HG02623 (cell line): ENCODE measurements around the gene XRN2.

ENCODE experiments used
- ATAC-seq: cut with Tn5 transposase; IDR thresholded peaks from one replicate; pipeline ENCODE4 v1.9.1; 2021; ENCODE audit warnings: moderate library complexity; ENCODE audit not compliant: unreplicated experiment

XRN2 gene, protein sequence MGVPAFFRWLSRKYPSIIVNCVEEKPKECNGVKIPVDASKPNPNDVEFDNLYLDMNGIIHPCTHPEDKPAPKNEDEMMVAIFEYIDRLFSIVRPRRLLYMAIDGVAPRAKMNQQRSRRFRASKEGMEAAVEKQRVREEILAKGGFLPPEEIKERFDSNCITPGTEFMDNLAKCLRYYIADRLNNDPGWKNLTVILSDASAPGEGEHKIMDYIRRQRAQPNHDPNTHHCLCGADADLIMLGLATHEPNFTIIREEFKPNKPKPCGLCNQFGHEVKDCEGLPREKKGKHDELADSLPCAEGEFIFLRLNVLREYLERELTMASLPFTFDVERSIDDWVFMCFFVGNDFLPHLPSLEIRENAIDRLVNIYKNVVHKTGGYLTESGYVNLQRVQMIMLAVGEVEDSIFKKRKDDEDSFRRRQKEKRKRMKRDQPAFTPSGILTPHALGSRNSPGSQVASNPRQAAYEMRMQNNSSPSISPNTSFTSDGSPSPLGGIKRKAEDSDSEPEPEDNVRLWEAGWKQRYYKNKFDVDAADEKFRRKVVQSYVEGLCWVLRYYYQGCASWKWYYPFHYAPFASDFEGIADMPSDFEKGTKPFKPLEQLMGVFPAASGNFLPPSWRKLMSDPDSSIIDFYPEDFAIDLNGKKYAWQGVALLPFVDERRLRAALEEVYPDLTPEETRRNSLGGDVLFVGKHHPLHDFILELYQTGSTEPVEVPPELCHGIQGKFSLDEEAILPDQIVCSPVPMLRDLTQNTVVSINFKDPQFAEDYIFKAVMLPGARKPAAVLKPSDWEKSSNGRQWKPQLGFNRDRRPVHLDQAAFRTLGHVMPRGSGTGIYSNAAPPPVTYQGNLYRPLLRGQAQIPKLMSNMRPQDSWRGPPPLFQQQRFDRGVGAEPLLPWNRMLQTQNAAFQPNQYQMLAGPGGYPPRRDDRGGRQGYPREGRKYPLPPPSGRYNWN

DNA sequence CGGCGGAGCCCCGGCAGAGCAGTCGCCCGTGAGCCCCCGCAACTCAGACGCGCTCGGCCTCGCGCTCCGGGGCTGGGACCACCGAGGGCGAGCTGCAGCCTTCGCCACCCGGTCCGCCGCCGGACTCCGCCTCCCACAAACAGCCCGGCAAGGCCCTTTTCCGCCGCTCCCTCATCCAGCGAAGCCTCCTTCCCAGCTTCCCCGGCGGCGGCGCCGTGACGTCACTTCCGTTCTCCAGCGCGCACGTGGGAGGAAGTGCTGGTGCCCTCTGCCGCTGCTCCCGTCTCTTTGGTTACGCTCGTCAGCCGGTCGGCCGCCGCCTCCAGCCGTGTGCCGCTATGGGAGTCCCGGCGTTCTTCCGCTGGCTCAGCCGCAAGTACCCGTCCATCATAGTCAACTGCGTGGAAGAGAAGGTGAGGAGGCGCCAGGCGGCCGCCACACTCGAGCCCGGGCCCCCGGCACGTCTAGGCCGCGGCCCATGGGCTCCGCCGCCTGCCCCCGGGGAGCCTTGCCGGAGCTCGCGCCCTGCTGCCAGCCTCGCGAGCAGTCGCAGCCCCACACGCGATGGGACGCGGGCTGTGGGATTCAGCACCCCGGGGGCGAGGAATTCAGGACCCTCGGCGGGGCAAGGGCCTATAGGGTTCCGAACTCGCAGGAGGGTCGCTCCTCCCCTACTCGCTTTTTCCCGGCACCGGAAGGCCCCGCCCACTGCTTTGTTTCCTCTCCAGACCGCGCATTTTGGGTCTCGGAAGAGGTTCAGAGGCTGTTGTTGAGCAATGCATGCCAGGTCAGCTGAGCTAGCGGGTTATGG is at the start of gene XRN2:
Gene XRN2, plus strand, starts transcription at position 271 of the 811 bp plus-strand sequence. Its CDS starts 68 bp downstream, at position 339.
- peak; percentile 93 for ATAC-seq

GRCh38 chr20:21257192-21257591 is 45.9 kb upstream of the XRN2 start:
- no peak for ATAC-seq

DNA sequence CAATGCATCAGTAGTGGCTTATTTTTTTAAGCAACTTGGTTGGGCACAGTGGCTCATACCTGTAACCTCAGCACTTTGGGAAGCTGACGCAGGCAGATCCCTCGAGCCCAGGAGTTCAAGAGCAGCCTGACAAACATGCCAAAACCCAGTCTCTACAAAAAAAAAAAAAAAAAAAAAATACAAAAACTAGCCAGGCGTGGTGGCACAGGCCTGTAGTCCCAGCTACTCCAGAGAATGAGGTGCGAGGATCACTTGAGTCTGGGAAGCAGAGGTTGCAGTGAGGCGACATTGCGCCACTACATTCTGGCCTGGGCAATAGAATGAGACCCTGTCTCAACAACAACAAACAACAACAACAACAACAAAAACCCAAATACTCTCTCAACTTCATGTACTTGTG is 44.7 kb upstream of the XRN2 start:
- ATAC-seq, result no peak

DNA sequence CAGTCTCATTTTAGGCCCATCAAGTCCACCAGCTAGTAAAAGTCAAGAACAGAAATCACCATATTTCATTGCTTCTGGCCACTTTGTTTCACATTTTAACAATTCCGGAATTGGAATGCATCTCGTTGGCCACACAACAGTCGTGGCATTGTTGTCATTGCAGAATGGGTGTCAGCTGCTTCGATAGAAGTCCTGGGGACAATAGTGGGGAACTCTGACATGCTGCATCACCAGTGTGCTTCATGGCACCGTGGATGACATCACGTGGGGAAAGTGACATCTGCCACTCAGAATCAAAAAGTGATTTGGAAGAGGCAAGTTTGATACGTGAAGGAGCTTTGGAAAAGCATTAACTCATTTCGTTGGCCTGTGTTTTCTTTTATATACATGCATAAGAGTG is 43.8 kb upstream of the XRN2 start:
- no peak for ATAC-seq

- no peak for ATAC-seq
These were observed 40.3 kb upstream of the XRN2 start for GRCh38 chr20:21262812-21263211.

DNA sequence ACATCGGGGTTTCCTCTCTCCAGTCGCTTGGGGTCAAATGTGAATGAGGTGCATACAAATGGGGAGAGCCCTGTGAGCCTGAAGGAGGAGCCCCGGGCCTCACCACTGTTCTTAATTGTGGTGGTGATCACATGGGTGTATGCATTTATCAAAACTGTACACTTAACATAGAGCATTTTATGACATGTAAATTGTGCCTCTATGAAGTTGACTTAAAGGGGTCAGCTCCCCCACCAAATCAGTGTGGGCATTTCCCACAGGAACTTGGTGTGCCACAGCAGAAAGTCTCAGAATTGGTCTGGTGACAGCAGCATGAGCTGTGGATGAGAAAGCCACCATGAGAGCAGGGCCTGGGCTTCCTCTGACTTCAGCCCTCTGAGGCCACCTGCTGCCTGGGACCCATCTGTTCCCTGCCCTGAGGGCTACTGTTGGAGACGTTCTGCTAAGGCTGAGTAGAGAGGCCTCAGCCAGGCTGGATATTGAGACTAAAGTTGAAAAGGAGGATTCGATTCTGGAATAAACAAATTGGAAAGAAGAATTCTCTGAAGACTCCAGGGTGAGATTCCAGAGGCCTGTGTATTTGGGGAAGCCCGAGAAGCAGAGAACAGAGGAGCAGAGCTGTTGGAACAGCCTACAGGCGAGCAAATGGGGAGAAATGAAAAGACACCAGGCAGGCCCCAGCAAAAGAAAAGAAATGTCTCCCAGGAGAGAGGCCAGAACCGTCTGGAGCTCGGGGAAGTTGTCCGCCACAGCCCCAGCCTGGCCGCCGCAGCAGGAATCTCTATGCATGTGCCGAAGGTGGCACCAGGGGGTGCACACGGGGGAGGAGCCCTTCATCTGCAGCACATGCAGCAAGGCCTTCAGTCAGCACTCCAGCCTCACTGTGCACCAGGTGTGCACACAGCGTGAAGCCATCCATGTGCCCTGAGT is 37.6 kb upstream of the XRN2 start:
- no peak for ATAC-seq

GRCh38 chr20:21266191-21266536 is 37.0 kb upstream of the XRN2 start:
- no peak for ATAC-seq

DNA sequence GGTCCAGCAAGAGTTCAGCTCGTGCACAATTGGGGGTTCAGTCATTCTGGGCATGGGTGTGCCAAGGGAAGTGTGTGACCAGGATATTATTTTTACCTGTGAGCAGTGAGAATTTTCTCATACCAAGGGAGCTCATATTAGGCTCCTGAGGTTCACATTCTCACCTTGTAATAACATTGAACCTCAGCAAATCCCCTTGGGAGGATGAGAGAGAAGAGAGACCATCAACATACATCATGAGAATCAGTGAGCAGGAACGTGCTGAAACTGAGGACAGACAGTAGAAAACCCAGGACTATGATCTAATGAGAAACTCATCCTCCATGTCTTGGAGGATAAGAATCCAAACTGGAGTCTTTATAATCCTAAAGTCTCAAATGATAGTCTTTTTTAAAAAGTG is 33.4 kb upstream of the XRN2 start:
- ATAC-seq, result no peak

DNA sequence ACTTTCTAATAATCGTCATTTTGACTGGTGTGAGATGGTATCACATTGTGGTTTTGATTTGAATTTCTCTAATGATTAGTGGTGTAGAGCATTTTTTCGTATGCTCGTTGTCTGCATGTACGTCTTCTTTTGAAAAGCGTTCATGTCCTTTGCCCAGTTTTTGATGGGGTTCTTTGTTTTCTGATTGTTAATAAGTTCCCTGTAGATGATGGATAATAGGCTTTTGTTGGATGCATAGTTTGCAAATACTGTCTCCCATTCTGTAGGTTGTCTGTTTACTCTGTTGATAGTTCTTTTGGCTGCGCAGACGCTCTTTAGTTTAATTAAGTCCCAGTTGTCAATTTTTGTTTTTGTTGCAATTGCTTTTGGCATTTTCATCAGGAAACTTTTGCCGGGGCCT is 32.3 kb upstream of the XRN2 start:
- ATAC-seq, result no peak

DNA sequence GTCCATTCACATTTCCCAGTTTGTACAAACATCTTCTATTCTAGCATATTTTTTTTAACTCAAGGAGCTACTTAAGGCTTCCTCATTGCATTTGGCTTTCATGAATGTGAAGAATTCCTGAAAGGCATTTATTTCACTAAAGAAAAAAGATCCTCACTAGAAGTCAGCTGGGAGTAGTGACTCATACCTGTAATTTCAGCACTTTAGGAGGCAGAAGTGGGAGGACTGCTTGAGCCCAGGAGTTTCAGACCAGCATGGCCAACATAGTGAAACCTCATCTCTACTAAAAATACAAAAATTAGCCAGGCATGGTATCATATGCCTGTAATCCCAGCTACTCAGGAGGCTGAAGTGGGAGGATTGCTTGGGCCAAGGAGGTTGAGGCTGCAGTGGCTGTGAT is 30.9 kb upstream of the XRN2 start:
- ATAC-seq, result peak; percentile 53

GRCh38 chr20:21272679-21273078 is 30.5 kb upstream of the XRN2 start:
- peak; percentile 65 for ATAC-seq

DNA sequence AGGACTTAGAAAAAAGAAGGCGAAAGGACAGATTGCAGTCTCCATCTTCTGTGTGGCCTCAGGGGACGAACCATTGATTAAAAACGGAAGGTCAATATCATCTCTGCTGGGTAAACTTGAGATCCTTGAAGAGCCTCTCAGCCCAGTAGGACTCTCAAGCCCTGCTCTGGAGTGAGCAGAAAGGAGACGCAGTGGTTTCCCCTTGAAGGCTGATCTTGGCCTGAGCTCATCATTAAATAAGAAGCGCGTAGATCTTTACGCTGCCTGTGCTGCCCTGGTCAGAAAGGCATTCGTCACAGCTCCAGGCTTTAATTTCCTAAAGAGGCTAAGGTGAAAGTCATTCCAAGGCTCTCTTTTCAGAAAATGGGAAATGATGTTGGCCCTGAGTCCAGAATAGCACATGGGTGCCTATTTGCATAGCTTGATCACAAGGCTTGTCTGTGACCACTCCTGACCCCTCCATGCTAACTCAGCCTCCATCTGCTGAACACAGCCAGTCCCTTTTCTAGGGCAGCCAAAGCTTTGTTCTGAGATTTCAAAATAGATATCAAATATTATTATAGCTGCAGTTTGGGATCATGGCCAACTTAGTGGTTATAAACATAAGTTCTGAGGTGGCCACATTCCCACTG is 29.3 kb upstream of the XRN2 start:
- ATAC-seq, result no peak

DNA sequence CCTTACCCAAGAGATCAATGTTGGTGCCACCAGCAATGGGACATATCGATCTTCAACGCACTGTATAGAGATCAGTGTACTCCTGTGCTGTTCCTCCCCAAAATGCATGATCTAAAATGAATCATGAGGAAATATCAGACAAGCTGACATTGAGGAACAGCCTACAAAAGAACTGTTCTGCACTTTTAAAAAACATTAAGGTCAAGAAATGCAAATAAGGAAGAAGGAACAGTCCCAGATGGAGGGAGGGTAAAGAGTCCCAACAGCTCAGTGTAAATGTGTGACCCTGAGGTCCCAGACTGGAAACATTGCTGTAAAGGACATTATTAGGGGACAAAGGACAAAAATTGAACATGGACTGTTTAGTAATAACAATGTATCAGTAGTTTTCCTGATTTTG is 24.3 kb upstream of the XRN2 start:
- no peak for ATAC-seq

DNA sequence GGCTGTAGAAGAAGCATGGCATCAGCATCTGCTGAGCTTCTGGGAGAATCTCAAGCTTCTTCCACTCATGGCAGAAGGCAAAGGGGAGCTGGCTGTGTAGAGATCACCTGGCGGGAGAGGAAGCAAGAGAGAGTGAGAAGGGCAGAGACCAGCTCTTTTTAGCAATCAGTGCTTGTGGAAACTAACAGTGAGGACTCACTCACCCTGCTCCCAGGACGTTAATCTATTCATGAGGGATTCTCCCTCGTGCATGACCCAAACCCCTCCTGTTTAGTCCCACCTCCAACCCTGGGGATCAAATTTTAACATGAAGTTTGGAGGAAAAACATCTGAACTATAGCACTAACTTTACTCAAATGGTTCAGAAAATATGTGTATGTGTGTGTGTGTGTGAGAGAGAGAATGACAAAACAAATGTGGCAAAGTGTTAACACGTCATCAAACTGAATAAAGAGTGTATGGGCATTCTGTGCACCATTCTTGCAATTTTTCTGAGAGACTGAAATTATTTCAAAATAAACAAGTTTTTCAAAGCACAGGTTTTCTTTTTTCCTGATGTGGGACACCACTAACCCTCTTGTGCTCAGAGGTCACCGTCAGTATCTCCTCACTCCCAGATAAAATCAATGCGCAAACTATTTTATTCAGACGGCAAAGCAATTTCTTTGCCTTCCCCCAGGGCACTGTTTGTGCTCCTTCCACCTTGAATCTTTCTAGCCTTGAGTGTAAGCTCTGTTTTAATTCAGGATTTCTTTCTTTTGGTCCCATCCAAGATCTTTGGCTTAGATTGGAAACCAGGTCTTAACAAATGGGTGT is 23.2 kb upstream of the XRN2 start:
- no peak for ATAC-seq

GRCh38 chr20:21280522-21281016 is 22.6 kb upstream of the XRN2 start:
- ATAC-seq, result no peak

GRCh38 chr20:21286775-21287174 is 16.4 kb upstream of the XRN2 start:
- ATAC-seq, result no peak

GRCh38 chr20:21288587-21289370 is 14.4 kb upstream of the XRN2 start:
- ATAC-seq, result no peak

GRCh38 chr20:21289651-21290050 is 13.5 kb upstream of the XRN2 start:
- ATAC-seq, result no peak
